ENCODE measurements around the gene WWC2.

DNA sequence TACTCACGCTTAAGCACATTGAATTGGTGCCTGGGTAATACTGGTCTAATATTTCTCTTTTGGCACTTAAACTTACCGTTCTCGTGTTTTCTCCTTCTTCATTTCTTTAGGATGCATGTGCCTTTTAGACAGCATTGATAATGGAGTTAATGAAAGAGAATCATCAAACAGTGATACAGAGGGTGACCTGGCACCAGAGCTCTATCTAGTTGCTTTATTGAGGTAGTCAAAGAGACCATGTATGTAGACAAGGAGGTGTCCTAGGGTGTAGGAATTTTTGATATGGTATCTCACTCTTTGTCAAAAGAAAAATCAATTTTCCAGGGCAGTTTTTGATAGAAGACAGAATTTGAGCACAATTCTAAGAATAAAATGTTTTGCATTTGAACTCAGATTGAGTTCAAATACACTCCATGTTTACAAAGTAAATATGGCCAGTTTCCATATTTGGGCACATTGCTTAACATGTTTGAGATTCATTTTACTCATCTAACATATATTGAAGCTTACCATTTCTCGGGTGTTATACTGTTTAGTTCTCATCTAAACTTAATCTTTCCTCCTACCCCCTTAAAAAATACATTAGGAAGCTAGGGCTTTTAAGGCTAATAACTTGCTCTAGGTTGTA is 92.0 kb downstream of the WWC2 start:
- TF ChIP-seq CTCF (IDR thresholded peaks at IDR 0.05; ENCODE audit: poor library complexity) (no peak), EZH2 (IDR thresholded peaks at IDR 0.05; ENCODE audit: borderline replicate concordance) (no peak)
